Mesendoderm (in vitro differentiated cells): ENCODE data around the gene ADAMTS14.

ENCODE experiments used
- DNase-seq: peaks from one replicate; pipeline ENCODE4 v3.0.0; 2013
- H2AK5ac ChIP-seq: 2 replicates; pipeline ENCODE4 v1.6.1; 2013; ENCODE audit warnings: low read length, inconsistent platforms
- H2BK120ac ChIP-seq: 2 replicates; pipeline ENCODE4 v1.6.1; 2013; ENCODE audit warnings: low read depth, mild to moderate bottlenecking, low read length, moderate library complexity, mixed read lengths
- H2BK15ac ChIP-seq: replicated peaks from 2 replicates; pipeline ENCODE4 v1.6.1; 2013; ENCODE audit warnings: low read depth, mild to moderate bottlenecking, moderate library complexity
- H2BK5ac ChIP-seq: 2 replicates; pipeline ENCODE4 v1.6.1; 2013; ENCODE audit warnings: low read length, inconsistent platforms
- H3K18ac ChIP-seq: 2 replicates; pipeline ENCODE4 v1.6.1; 2013; ENCODE audit warnings: mild to moderate bottlenecking, low read length, mixed read lengths
- H3K23ac ChIP-seq: one replicate; pipeline ENCODE4 v1.6.1; 2013; ENCODE audit warnings: low read length
- H3K27ac ChIP-seq: 2 replicates; pipeline ENCODE4 v1.5.1; 2013; ENCODE audit warnings: low read depth, mild to moderate bottlenecking, inconsistent platforms, low read length, moderate library complexity
- H3K27me3 ChIP-seq: 2 replicates; pipeline ENCODE4 v1.6.1; 2013; ENCODE audit warnings: low read length, control low read depth, mild to moderate bottlenecking, inconsistent platforms; ENCODE audit not compliant: insufficient read depth, poor library complexity
- H3K36me3 ChIP-seq: 2 replicates; pipeline ENCODE4 v1.6.1; 2013; ENCODE audit warnings: low read length, inconsistent platforms; ENCODE audit not compliant: control insufficient read depth, insufficient read depth
- H3K4ac ChIP-seq: one replicate; pipeline ENCODE4 v1.6.1; 2013; ENCODE audit warnings: low read depth, mild to moderate bottlenecking, low read length, moderate library complexity
- H3K4me1 ChIP-seq: 2 replicates; pipeline ENCODE4 v1.6.1; 2013; ENCODE audit warnings: low read depth, low read length, inconsistent platforms; ENCODE audit not compliant: control insufficient read depth
- H3K4me2 ChIP-seq: 2 replicates; pipeline ENCODE4 v1.6.1; 2013; ENCODE audit warnings: low read length
- H3K4me3 ChIP-seq: 2 replicates; pipeline ENCODE4 v1.5.1; 2013; ENCODE audit warnings: mild to moderate bottlenecking, low read length
- H3K56ac ChIP-seq: one replicate; pipeline ENCODE4 v1.6.1; 2013; ENCODE audit warnings: low read length
- H3K79me1 ChIP-seq: 2 replicates; pipeline ENCODE4 v1.6.1; 2013; ENCODE audit warnings: low read length, inconsistent platforms
- H3K79me2 ChIP-seq: 2 replicates; pipeline ENCODE4 v1.6.1; 2013; ENCODE audit warnings: mild to moderate bottlenecking, low read length; ENCODE audit not compliant: control insufficient read depth, insufficient read depth
- H3K9ac ChIP-seq: 2 replicates; pipeline ENCODE4 v1.6.1; 2013; ENCODE audit warnings: low read length, inconsistent platforms
- H4K5ac ChIP-seq: one replicate; pipeline ENCODE4 v1.6.1; 2013; ENCODE audit warnings: low read length
- H4K8ac ChIP-seq: one replicate; pipeline ENCODE4 v1.6.1; 2013; ENCODE audit warnings: low read depth, mild to moderate bottlenecking, control low read depth, low read length, moderate library complexity
- WGBS: extraction: QIAGEN DNeasy Blood & Tissue Kit; methylation state at CpG from one replicate; pipeline ENCODE4 v1.1.7; 2013; ENCODE audit warnings: low lambda C conversion rate, missing lambda C conversion rate; ENCODE audit not compliant: insufficient coverage; ENCODE audit errors: extremely low coverage; 5-methylcytosine and 5-hydroxymethylcytosine counted together

Gene ADAMTS14

DNA sequence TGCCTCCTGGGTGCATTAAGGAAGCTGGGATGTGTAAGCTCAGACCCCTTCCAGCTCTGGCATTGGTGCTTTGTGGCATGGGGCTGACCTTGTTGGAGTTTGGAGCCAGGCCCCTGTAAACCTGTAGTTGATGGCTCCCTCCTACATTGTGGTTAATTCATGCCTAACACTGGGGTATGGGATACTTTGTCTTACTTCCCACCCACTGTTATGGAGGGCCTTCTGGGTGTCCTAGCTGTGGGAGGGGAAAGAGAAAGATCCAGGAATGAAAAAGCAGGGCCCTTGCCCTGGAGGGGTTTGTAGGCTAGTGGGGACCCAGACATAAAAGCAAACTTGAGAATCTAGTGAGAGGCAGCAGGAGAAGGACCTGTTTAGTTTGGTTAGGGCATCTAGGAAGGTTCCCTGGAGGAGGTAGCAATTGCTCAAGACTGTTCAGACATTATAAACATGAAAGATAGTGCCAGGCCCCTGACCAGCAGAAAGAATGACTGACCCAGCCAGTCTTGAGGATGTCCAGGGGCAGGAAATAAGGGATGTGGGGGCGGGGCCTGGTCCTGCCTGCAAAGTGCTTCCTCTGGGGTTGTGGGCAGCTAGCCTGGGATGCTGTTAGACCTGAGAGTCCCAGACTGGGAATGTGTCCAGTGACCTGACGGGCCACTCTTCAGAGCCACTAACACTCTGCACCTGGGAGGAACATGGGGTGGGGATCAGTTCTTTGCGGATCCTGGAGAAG, 6.6 kb downstream of the ADAMTS14 start:
- no peaks in the 10 kb centered on the region for H3K27me3 ChIP-seq
- H3K27ac ChIP-seq: no peak overlapping the region
- H2BK5ac ChIP-seq: no peak overlapping the region
- H3K18ac ChIP-seq: no peak overlapping the region
- no peak overlapping the region for H3K4me3 ChIP-seq
- H3K9ac ChIP-seq: no peak overlapping the region
- no peak overlapping the region for H3K4me2 ChIP-seq
- no peak overlapping the region for H3K4ac ChIP-seq
- no peaks in the 10 kb centered on the region for H3K4me1 ChIP-seq
- no peak overlapping the region for H2AK5ac ChIP-seq
- H2BK15ac ChIP-seq: no peak overlapping the region
- no peaks in the 10 kb centered on the region for H3K79me2 ChIP-seq
- WGBS: no CpG with 5 or more reads among the region's 3 CpGs
- H3K56ac ChIP-seq: no peak overlapping the region
- no peak overlapping the region for H2BK120ac ChIP-seq
- H3K23ac ChIP-seq: no peak overlapping the region
- no peaks in the 10 kb centered on the region for H3K79me1 ChIP-seq
- no peak overlapping the region for H4K5ac ChIP-seq
- no peak for DNase-seq
- no peaks in the 10 kb centered on the region for H3K36me3 ChIP-seq
- H4K8ac ChIP-seq: no peak overlapping the region

DNA sequence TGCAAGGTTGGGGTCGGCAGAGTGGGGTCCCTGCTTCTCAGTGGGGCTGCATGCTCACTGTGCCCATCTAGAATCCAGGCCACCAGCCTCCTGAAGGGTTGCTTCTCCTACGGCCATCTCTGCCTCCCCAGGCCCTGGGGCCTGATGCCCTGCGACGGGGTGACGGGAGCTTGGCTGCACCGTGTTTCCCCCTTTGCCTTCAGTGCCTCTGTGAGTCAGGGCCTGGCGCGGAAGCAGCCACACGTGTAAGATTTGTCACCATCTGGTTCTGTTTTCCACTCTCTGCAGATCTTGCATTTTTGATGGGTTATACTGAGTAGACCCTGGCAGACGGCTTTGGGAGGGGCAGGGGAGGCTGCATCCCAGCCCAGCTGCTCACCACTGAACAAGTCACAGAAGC, 7.2 kb downstream of the ADAMTS14 start:
- H2BK5ac ChIP-seq: no peak overlapping the region
- no peak overlapping the region for H2BK120ac ChIP-seq
- no peak overlapping the region for H3K18ac ChIP-seq
- no peak overlapping the region for H3K23ac ChIP-seq
- no peaks in the 10 kb centered on the region for H3K79me1 ChIP-seq
- no peak for DNase-seq
- H3K4me2 ChIP-seq: no peak overlapping the region
- H4K5ac ChIP-seq: no peak overlapping the region
- no peaks in the 10 kb centered on the region for H3K4me1 ChIP-seq
- H3K9ac ChIP-seq: no peak overlapping the region
- no peak overlapping the region for H3K27ac ChIP-seq
- H3K4me3 ChIP-seq: no peak overlapping the region
- H3K4ac ChIP-seq: no peak overlapping the region
- no peak overlapping the region for H2BK15ac ChIP-seq
- H3K79me2 ChIP-seq: no peaks in the 10 kb centered on the region
- no CpG with 5 or more reads among the region's 10 CpGs for WGBS
- H3K56ac ChIP-seq: no peak overlapping the region
- H2AK5ac ChIP-seq: no peak overlapping the region
- no peaks in the 10 kb centered on the region for H3K36me3 ChIP-seq
- H3K27me3 ChIP-seq: no peaks in the 10 kb centered on the region
- H4K8ac ChIP-seq: no peak overlapping the region

DNA sequence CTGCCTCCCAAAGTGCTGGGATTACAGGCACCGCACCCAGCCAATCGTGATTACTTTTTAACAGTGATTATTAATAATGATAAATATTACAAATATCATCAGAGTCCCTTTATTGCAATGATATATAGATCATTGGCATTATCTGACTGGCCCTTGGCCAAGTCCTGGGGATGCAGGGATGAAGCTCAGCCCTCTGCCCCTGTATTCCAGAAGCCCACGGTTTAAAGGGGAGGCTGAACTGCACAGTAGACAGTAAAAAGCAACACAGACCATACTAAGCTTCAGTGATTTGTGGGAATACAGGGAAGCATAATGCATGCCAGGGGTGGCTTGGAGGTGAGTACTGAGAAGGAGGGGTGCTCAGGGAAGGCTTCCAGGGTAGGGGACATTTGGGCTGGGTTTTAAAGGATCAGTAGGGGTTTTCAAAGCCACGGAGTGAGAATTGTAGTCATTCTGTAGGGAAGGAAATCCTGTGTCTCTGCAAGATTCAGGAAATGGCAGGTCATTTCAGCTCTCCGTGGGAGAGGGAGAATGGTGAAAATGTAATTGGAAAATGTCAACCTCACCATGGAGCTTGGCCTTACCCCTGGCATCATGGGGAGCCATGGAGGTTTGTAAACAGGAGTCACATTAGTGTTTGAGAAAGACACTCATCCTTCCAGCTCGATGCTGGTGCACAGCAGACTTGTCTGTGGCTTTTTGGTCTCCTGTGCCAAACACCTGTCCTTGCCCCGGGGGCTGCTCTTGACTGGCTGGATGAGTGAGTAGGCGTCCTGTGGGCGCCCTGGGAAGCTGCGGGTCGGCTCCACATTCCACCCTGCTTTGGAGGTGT, 8.8 kb downstream of the ADAMTS14 start:
- DNase-seq: no peak
- H3K23ac ChIP-seq: no peak overlapping the region
- H3K9ac ChIP-seq: no peak overlapping the region
- H3K4me3 ChIP-seq: no peak overlapping the region
- H2BK15ac ChIP-seq: no peak overlapping the region
- H2BK120ac ChIP-seq: no peak overlapping the region
- no peaks in the 10 kb centered on the region for H3K4me1 ChIP-seq
- H3K27me3 ChIP-seq: no peaks in the 10 kb centered on the region
- no peak overlapping the region for H3K18ac ChIP-seq
- H3K36me3 ChIP-seq: no peaks in the 10 kb centered on the region
- no peak overlapping the region for H3K4ac ChIP-seq
- H3K27ac ChIP-seq: no peak overlapping the region
- no CpG with 5 or more reads among the region's 11 CpGs for WGBS
- H3K79me2 ChIP-seq: no peaks in the 10 kb centered on the region
- H3K4me2 ChIP-seq: no peak overlapping the region
- H3K56ac ChIP-seq: no peak overlapping the region
- H2AK5ac ChIP-seq: no peak overlapping the region
- no peak overlapping the region for H2BK5ac ChIP-seq
- H4K5ac ChIP-seq: no peak overlapping the region
- H4K8ac ChIP-seq: no peak overlapping the region
- no peaks in the 10 kb centered on the region for H3K79me1 ChIP-seq

DNA sequence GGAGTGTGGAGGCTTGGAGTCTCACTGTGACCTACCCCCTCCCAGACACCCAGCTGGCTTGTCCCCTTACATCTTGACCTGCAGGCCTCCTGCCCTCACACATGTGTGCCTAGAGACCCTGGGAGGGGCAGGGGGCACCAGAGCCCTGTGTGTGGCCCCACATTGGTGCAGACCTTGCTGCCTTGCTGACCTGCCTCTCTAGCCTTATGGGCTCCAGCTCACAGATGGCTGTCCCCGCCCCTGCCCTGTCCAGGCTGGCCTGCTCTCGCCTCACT, 9.4 kb downstream of the ADAMTS14 start:
- Histone ChIP-seq H3K4me3 (no peak overlapping the region), H3K18ac (no peak overlapping the region), H2BK15ac (no peak overlapping the region), H4K5ac (no peak overlapping the region), H2AK5ac (no peak overlapping the region), H3K36me3 (no peaks in the 10 kb centered on the region), H3K4me1 (no peaks in the 10 kb centered on the region), H3K27me3 (no peaks in the 10 kb centered on the region), H3K4ac (no peak overlapping the region), H3K4me2 (no peak overlapping the region), H3K23ac (no peak overlapping the region), H4K8ac (no peak overlapping the region), H2BK120ac (no peak overlapping the region), H3K9ac (no peak overlapping the region), H2BK5ac (no peak overlapping the region), H3K79me2 (no peaks in the 10 kb centered on the region), H3K79me1 (no peaks in the 10 kb centered on the region), H3K56ac (no peak overlapping the region), H3K27ac (no peak overlapping the region)
- no peak for DNase-seq
- no CpG with 5 or more reads among the region's 2 CpGs for WGBS

DNA sequence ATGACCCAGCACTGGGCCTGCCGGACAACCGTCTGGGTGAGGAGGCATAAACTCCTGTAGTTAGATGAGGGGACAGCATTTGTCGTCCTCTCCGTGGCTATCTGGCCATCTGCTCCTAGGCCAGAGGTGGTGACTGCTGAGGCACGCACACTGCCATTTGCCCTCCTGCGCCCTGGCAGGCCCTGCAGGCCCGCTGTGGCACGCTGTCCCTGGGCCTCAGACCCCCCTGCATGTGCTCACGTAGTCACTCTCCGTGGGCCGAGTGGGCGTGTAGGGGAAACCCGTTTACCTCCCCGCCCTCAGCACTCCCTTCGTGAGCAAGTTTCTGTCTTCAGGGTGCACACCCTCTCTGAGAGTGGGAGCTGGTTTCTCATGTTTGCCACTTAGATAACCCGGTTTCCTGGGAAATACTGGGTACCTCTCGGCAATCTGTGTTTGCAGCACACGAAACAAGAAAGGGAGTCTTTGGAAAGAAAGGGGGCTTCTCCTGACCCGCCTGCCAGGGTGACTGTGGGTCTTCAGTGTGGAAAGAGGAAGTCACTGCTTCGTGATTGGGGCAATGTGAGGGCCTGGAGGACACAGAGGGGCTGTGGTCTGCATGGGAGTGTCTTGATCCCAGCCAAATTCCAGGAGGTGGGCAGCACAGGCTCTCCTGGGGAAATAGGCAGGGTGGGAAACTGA, 10.8 kb downstream of the ADAMTS14 start:
- no peak overlapping the region for H3K56ac ChIP-seq
- no peaks in the 10 kb centered on the region for H3K79me2 ChIP-seq
- no peak overlapping the region for H2AK5ac ChIP-seq
- H3K23ac ChIP-seq: no peak overlapping the region
- no peak overlapping the region for H3K9ac ChIP-seq
- H3K79me1 ChIP-seq: no peaks in the 10 kb centered on the region
- H2BK5ac ChIP-seq: no peak overlapping the region
- no peak overlapping the region for H3K4me2 ChIP-seq
- no peaks in the 10 kb centered on the region for H3K4me1 ChIP-seq
- no peak overlapping the region for H3K4ac ChIP-seq
- no peaks in the 10 kb centered on the region for H3K36me3 ChIP-seq
- WGBS: no CpG with 5 or more reads among the region's 20 CpGs
- no peak overlapping the region for H2BK120ac ChIP-seq
- no peaks in the 10 kb centered on the region for H3K27me3 ChIP-seq
- no peak overlapping the region for H3K27ac ChIP-seq
- no peak for DNase-seq
- H3K4me3 ChIP-seq: no peak overlapping the region
- H2BK15ac ChIP-seq: no peak overlapping the region
- H4K8ac ChIP-seq: no peak overlapping the region
- H4K5ac ChIP-seq: no peak overlapping the region
- no peak overlapping the region for H3K18ac ChIP-seq
